H9 (cell line): Measurements from ENCODE around the gene WDR73. TPM values are rescaled to one million over a fixed set of nuclear protein-coding genes. Genes with fewer than 3 reads are reported as not detected.

ENCODE experiments used
- DNase-seq: peaks from one replicate; pipeline ENCODE4 v3.0.0-alpha.2; 2017
- H2AFZ ChIP-seq: one replicate; pipeline ENCODE4 v1.6.1; 2013; ENCODE audit warnings: mild to moderate bottlenecking, low read length, control low read depth, moderate library complexity
- H2AK5ac ChIP-seq: 2 replicates; pipeline ENCODE4 v1.6.1; 2013; ENCODE audit warnings: low read length, control low read depth, mixed read lengths; ENCODE audit not compliant: insufficient read length
- H2BK120ac ChIP-seq: one replicate; pipeline ENCODE4 v1.6.1; 2013; ENCODE audit warnings: low read depth, mild to moderate bottlenecking, low read length, control low read depth, inconsistent platforms; ENCODE audit not compliant: poor library complexity, severe bottlenecking
- H2BK12ac ChIP-seq: 2 replicates; pipeline ENCODE4 v1.6.1; 2013; ENCODE audit warnings: low read length, control low read depth, mixed read lengths, low read depth; ENCODE audit not compliant: insufficient read length
- H2BK15ac ChIP-seq: 2 replicates; pipeline ENCODE4 v1.6.1; 2013; ENCODE audit warnings: low read depth, low read length, control low read depth
- H2BK20ac ChIP-seq: one replicate; pipeline ENCODE4 v1.6.1; 2013; ENCODE audit warnings: low read depth, mild to moderate bottlenecking, low read length, control low read depth, inconsistent platforms; ENCODE audit not compliant: poor library complexity, severe bottlenecking
- H2BK5ac ChIP-seq: 2 replicates; pipeline ENCODE4 v1.6.1; 2013; ENCODE audit warnings: low read length, control low read depth, mixed read lengths; ENCODE audit not compliant: insufficient read length
- H3K14ac ChIP-seq: 2 replicates; pipeline ENCODE4 v1.6.1; 2013; ENCODE audit warnings: low read length, control low read depth; ENCODE audit not compliant: insufficient read depth
- H3K18ac ChIP-seq: 2 replicates; pipeline ENCODE4 v1.6.1; 2013; ENCODE audit warnings: low read depth, mild to moderate bottlenecking, mixed read lengths, low read length, control low read depth; ENCODE audit not compliant: insufficient read length
- H3K23ac ChIP-seq: 2 replicates; pipeline ENCODE4 v1.6.1; 2013; ENCODE audit warnings: low read length, control low read depth, mixed read lengths, low read depth; ENCODE audit not compliant: insufficient read length
- H3K23me2 ChIP-seq: 2 replicates; pipeline ENCODE4 v1.6.1; 2013; ENCODE audit warnings: low read depth, mild to moderate bottlenecking, mixed read lengths, low read length, control low read depth; ENCODE audit not compliant: insufficient read length, poor library complexity, severe bottlenecking
- H3K27ac ChIP-seq: 2 replicates; pipeline ENCODE4 v1.5.1; 2013; ENCODE audit warnings: low read length, control low read depth, mixed read lengths, low read depth; ENCODE audit not compliant: insufficient read length
- H3K27me3 ChIP-seq: 2 replicates; pipeline ENCODE4 v1.6.1; 2013; ENCODE audit warnings: low read length, control low read depth, inconsistent platforms; ENCODE audit not compliant: insufficient read depth
- H3K4ac ChIP-seq: 2 replicates; pipeline ENCODE4 v1.6.1; 2013; ENCODE audit warnings: low read depth, mild to moderate bottlenecking, control low read depth, inconsistent platforms, low read length, moderate library complexity
- H3K4me1 ChIP-seq: 2 replicates; pipeline ENCODE4 v1.6.1; 2013; ENCODE audit warnings: low read length, control low read depth, inconsistent platforms; ENCODE audit not compliant: insufficient read depth
- H3K4me2 ChIP-seq: 2 replicates; pipeline ENCODE4 v1.6.1; 2013; ENCODE audit warnings: low read length, control low read depth, mixed read lengths; ENCODE audit not compliant: insufficient read length, insufficient read depth
- H3K56ac ChIP-seq: 2 replicates; pipeline ENCODE4 v1.6.1; 2013; ENCODE audit warnings: low read depth, mild to moderate bottlenecking, mixed read lengths, low read length, control low read depth; ENCODE audit not compliant: insufficient read length
- H3K79me1 ChIP-seq: 2 replicates; pipeline ENCODE4 v1.6.1; 2013; ENCODE audit warnings: low read depth, mild to moderate bottlenecking, moderate library complexity, low read length, control low read depth, inconsistent platforms; ENCODE audit not compliant: insufficient read depth, poor library complexity, severe bottlenecking
- H3K79me2 ChIP-seq: 2 replicates; pipeline ENCODE4 v1.6.1; 2013; ENCODE audit warnings: low read length, control low read depth, inconsistent platforms; ENCODE audit not compliant: insufficient read depth
- H3K9ac ChIP-seq: 2 replicates; pipeline ENCODE4 v1.6.1; 2013; ENCODE audit warnings: low read length, control low read depth, mixed read lengths; ENCODE audit not compliant: insufficient read length; ENCODE audit errors: extremely low read depth
- H3K9me3 ChIP-seq: one replicate; pipeline ENCODE4 v1.6.1; 2013; ENCODE audit warnings: low read depth, low read length, inconsistent platforms; ENCODE audit not compliant: control insufficient read depth
- H3T11ph ChIP-seq: one replicate; pipeline ENCODE4 v1.6.1; 2013; ENCODE audit warnings: mild to moderate bottlenecking, low read length, control low read depth, inconsistent platforms
- H4K20me1 ChIP-seq: one replicate; pipeline ENCODE4 v1.6.1; 2013; ENCODE audit not compliant: control insufficient read depth, insufficient read length, insufficient read depth
- H4K5ac ChIP-seq: 2 replicates; pipeline ENCODE4 v1.6.1; 2013; ENCODE audit warnings: low read depth, mild to moderate bottlenecking, mixed read lengths, low read length, control low read depth; ENCODE audit not compliant: insufficient read length
- H4K8ac ChIP-seq: replicated peaks from 2 replicates; pipeline ENCODE4 v1.6.1; 2013; ENCODE audit warnings: low read length, control low read depth, mixed read lengths, low read depth; ENCODE audit not compliant: insufficient read length
- H4K91ac ChIP-seq: 2 replicates; pipeline ENCODE4 v1.6.1; 2013; ENCODE audit warnings: low read depth, mild to moderate bottlenecking, moderate library complexity, mixed read lengths, low read length, control low read depth; ENCODE audit not compliant: insufficient read length
- H3K27ac Mint-ChIP-seq, 3 experiments: 2 replicates in 2 of 3; 3 replicates in 1 of 3; pipeline ENCODE4 v1.8.0; 2020 to 2021; ENCODE audit warnings: mixed read lengths in 3 of 3, mild to moderate bottlenecking in 1 of 3, moderate library complexity in 1 of 3
- H3K27me3 Mint-ChIP-seq: 2 replicates; pipeline ENCODE4 v1.8.0; 2021; ENCODE audit warnings: low read depth, mild to moderate bottlenecking, moderate library complexity, mixed read lengths
- H3K36me3 Mint-ChIP-seq, 3 experiments: 2 replicates in 2 of 3; 3 replicates in 1 of 3; pipeline ENCODE4 v1.8.0; 2020 to 2021; ENCODE audit warnings: low read depth in 3 of 3, mixed read lengths in 3 of 3; ENCODE audit not compliant: insufficient read depth in 1 of 3
- H3K4me1 Mint-ChIP-seq, 2 experiments: 2 replicates each; pipeline ENCODE4 v1.8.0; 2020; ENCODE audit warnings: mixed read lengths in 2 of 2
- H3K4me3 Mint-ChIP-seq, 2 experiments: 2 replicates in 1 of 2; 3 replicates in 1 of 2; pipeline ENCODE4 v1.8.0; 2020 to 2021; ENCODE audit warnings: mild to moderate bottlenecking in 2 of 2, mixed read lengths in 2 of 2, moderate library complexity in 1 of 2
- H3K9me3 Mint-ChIP-seq, 2 experiments: 2 replicates in 1 of 2; 3 replicates in 1 of 2; pipeline ENCODE4 v1.8.0; 2020; ENCODE audit warnings: mild to moderate bottlenecking in 2 of 2, mixed read lengths in 2 of 2, moderate library complexity in 1 of 2
- WGBS: extraction: QIAGEN DNeasy Blood & Tissue Kit; methylation state at CpG from one replicate; pipeline ENCODE4 v1.1.7; 2013; ENCODE audit warnings: missing lambda C conversion rate, low lambda C conversion rate, mixed read lengths; ENCODE audit not compliant: insufficient read length; ENCODE audit errors: extremely low coverage; 5-methylcytosine and 5-hydroxymethylcytosine counted together
- total RNA-seq: library from RNA; stranded (reverse); gene quantifications from 2 replicates; pipeline ENCODE4 v1.2.1, GENCODE V29; 2021
- TF ChIP-seq, protein P1 (sequence below): fragments of 200-600 bp; sonication (generic); conservative IDR thresholded peaks from 3 replicates; pipeline ENCODE4 v1.8.0; 2021; ENCODE audit warnings: antibody characterized with exemption, mild to moderate bottlenecking

Gene WDR73
- total RNA-seq, 1 experiment from 2014 or later: 41.6 TPM

DNA sequence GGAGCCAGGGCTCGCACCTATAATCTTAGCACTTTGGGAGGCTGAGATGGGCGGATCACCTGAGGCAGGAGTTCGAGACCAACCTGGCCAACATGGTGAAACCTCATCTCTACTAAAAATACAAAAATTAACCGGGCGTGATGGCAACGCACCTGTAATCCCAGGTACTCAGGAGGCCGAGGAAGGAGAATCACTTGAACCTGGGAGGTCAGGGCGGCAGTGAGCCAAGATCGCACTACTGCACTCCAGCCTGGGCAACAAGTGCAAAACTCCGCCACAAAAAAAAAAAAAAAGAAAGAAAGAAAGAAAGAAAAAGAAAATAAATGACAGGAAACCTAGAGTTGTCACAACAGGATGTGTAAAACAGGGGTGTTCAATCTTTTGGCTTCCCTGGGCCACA is 6.9 kb upstream of the WDR73 start:
- Histone ChIP-seq H3K4ac (no peak overlapping the region), H3K79me2 (no peaks in the 10 kb centered on the region), H3K79me1 (no peaks in the 10 kb centered on the region), H3K56ac (no peak overlapping the region), H3K9ac (no peak overlapping the region), H3K14ac (no peak overlapping the region), H3K4me2 (no peak overlapping the region), H2BK12ac (no peak overlapping the region), H4K91ac (no peak overlapping the region), H3K27me3 (no peaks in the 10 kb centered on the region; the same call in 1 of the 2 replicates), H3K9me3 (no peaks in the 10 kb centered on the region), H4K5ac (no peak overlapping the region), H3K23me2 (peaks cover 8% of the 10 kb centered on the region), H2BK20ac (no peak overlapping the region), H4K8ac (no peak overlapping the region), H2BK120ac (no peak overlapping the region), H3K23ac (no peak overlapping the region), H3K27ac (no peak overlapping the region), H4K20me1 (no peaks in the 10 kb centered on the region), H3T11ph (no peak overlapping the region), H2BK15ac (no peak overlapping the region), H2AK5ac (no peak overlapping the region), H3K18ac (no peak overlapping the region), H2AFZ (no peak overlapping the region), H3K4me1 (peaks cover 3% of the 10 kb centered on the region; the same call in 1 of the 2 replicates), H2BK5ac (no peak overlapping the region)
- Mint-ChIP-seq H3K4me3 (no peak overlapping the region), H3K9me3 (no peaks in the 10 kb centered on the region; a peak in 1 of 5 replicates), H3K27ac (peak overlapping the region in 1 of 3 experiments; percentile 73; a peak in 1 of 7 replicates), H3K36me3 (peaks cover 3 to 19% (median 11%) of the 10 kb centered on the region in 3 experiments; a peak in 6 of 7 replicates), H3K27me3 (peaks cover 19% of the 10 kb centered on the region), H3K4me1 (peaks cover 25% of the 10 kb centered on the region in 2 experiments)
- DNase-seq: no peak
- TF ChIP-seq, protein P1, sequence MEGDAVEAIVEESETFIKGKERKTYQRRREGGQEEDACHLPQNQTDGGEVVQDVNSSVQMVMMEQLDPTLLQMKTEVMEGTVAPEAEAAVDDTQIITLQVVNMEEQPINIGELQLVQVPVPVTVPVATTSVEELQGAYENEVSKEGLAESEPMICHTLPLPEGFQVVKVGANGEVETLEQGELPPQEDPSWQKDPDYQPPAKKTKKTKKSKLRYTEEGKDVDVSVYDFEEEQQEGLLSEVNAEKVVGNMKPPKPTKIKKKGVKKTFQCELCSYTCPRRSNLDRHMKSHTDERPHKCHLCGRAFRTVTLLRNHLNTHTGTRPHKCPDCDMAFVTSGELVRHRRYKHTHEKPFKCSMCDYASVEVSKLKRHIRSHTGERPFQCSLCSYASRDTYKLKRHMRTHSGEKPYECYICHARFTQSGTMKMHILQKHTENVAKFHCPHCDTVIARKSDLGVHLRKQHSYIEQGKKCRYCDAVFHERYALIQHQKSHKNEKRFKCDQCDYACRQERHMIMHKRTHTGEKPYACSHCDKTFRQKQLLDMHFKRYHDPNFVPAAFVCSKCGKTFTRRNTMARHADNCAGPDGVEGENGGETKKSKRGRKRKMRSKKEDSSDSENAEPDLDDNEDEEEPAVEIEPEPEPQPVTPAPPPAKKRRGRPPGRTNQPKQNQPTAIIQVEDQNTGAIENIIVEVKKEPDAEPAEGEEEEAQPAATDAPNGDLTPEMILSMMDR: no peak
- WGBS: no CpG with 5 or more reads among the region's 10 CpGs
